ENCODE measurements around the gene EIF4E. TPM values are rescaled to one million over a fixed set of nuclear protein-coding genes. Genes with fewer than 3 reads are reported as not detected.
"Not testable (repeated sequence)": the region's sequence is repeated elsewhere in the genome, so short reads cannot be mapped to it uniquely, and the experiment has no call there.

The EIF4E gene
- polyA plus RNA-seq, 1 experiment, result 94.7 TPM

DNA sequence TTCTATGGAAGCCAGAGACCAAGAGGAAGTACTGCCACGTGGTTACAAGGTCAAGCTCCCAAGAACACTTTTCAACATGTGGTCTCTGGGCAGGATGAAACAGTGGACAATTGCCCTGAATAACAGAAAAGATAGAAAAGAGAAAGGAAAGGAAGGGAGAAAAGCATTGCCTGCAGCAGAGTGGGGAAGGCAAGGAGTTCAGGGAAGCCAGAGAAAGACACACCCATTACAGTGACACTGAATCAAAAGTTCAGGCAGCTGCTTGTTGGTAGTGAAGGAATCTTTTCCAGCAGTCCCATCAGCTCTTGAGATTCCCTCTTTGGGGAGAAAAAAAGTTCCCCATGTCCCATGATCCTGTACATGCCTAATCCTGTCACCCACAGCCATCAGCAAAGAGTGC, 80.5 kb downstream of the EIF4E start:
- no peak for DNase-seq (ENCODE audit: low read depth, low spot score)
- ChIA-PET CTCF (no interaction called here), POLR2A (no interaction called here)
- Histone ChIP-seq H3K27me3 (ENCODE audit: control insufficient read depth, insufficient read depth, low read length) (no peaks in the 10 kb centered on the region), H3K27ac (ENCODE audit: low read depth, low read length) (no peak overlapping the region), H3K4me3 (ENCODE audit: low read depth, low read length) (no peak overlapping the region), H3K9me3 (ENCODE audit: control insufficient read depth, insufficient read depth, low read length) (no peaks in the 10 kb centered on the region; the same call in 1 of the 2 replicates)
- TF ChIP-seq CTCF (IDR thresholded peaks at IDR 0.05; ENCODE audit: low read depth, low read length), result no peak

DNA sequence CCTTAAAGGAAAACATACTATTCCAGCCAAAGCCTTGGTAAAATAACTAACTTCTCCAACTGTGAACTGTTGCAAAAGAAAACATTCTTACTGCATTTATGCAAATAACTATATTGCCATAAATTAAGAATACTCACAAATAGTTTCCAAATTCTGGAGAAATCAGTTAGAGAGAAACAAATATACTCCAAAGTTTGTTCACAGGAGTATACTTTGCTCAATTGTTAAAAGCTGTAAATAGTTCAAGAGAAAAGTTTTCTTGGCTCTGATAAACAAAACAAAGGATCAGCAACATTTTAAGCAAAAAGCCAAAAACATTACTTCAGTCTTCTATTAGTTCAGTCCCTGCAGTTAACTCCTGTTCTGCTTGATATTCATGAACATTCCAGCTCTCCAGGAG, 83.0 kb downstream of the EIF4E start:
- Histone ChIP-seq H3K27me3 (ENCODE audit: control insufficient read depth, insufficient read depth, low read length) (no peaks in the 10 kb centered on the region), H3K4me3 (ENCODE audit: low read depth, low read length) (no peak overlapping the region), H3K27ac (ENCODE audit: low read depth, low read length) (no peak overlapping the region), H3K9me3 (ENCODE audit: control insufficient read depth, insufficient read depth, low read length) (no peaks in the 10 kb centered on the region; the same call in 1 of the 2 replicates)
- TF ChIP-seq CTCF (IDR thresholded peaks at IDR 0.05; ENCODE audit: low read depth, low read length), result no peak
- ChIA-PET CTCF (no interaction called here), POLR2A (interaction anchor here (0.6 kb wide), 1 partner anchor 9 kb away, joined by 4 read pairs; no protein-coding TSS in a partner anchor)
- DNase-seq (ENCODE audit: low read depth, low spot score), result no peak

- DNase-seq (ENCODE audit: low read depth, low spot score); POLR2A ChIA-PET; H3K9me3 ChIP-seq (ENCODE audit: control insufficient read depth, insufficient read depth, low read length); H3K27ac ChIP-seq (ENCODE audit: low read depth, low read length); H3K27me3 ChIP-seq (ENCODE audit: control insufficient read depth, insufficient read depth, low read length); H3K4me3 ChIP-seq (ENCODE audit: low read depth, low read length); CTCF ChIA-PET: not testable (repeated sequence)
Observed at GRCh38 chr4:98842917-98843316, 86.0 kb downstream of the EIF4E start.

GRCh38 chr4:98838977-98839618, 89.8 kb downstream of the EIF4E start:
- H3K27me3 ChIP-seq (ENCODE audit: control insufficient read depth, insufficient read depth, low read length), result no peaks in the 10 kb centered on the region
- CTCF ChIA-PET, result interaction anchor here (0.6 kb wide), 1 partner anchor 371 kb away, joined by 3 read pairs; no protein-coding TSS in a partner anchor
- H3K9me3 ChIP-seq (ENCODE audit: control insufficient read depth, insufficient read depth, low read length), result no peaks in the 10 kb centered on the region
- TF ChIP-seq CTCF (IDR thresholded peaks at IDR 0.05; ENCODE audit: low read depth, low read length), result no peak
- POLR2A ChIA-PET, result no interaction called here
- no peak for DNase-seq (ENCODE audit: low read depth, low spot score)
- no peak overlapping the region for H3K4me3 ChIP-seq (ENCODE audit: low read depth, low read length)
- no peak overlapping the region for H3K27ac ChIP-seq (ENCODE audit: low read depth, low read length)

DNA sequence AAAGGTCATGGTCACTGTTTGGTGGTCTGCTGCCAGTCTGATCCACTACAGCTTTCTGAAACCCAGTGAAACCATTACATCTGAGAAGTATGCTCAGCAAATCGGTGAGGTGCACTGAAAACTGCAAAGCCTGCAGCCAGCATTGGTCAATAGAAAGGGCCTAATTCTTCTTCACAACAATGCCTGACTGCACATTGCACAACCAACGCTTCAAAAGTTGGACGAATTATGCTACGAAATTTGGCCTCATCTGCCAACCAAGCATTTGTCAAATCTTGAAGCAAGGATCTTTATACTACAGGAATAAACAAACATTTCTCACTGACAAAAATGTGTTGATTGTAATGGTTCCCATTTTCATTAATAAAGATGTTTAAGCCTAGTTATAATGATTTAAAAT, 90.4 kb downstream of the EIF4E start:
- Histone ChIP-seq H3K27ac (ENCODE audit: low read depth, low read length) (no peak overlapping the region), H3K9me3 (ENCODE audit: control insufficient read depth, insufficient read depth, low read length) (no peaks in the 10 kb centered on the region), H3K4me3 (ENCODE audit: low read depth, low read length) (no peak overlapping the region), H3K27me3 (ENCODE audit: control insufficient read depth, insufficient read depth, low read length) (no peaks in the 10 kb centered on the region)
- ChIA-PET POLR2A (no interaction called here), CTCF (no interaction called here)
- no peak for DNase-seq (ENCODE audit: low read depth, low spot score)
- no peak for TF ChIP-seq CTCF (IDR thresholded peaks at IDR 0.05; ENCODE audit: low read depth, low read length)

All from AG04450 (cell line).